Stimulated activated CD8-positive, alpha-beta memory T cell treated with anti-CD3 and anti-CD28 coated beads, Interleukin-7, amount 100 ng/mL, for 48 hours (primary cell): ENCODE results near the gene OR1A1.
"Not testable (repeated sequence)": the region's sequence is repeated elsewhere in the genome, so short reads cannot be mapped to it uniquely, and the experiment has no call there.

Source experiments
- DNase-seq, 2 donors: peaks; one replicate each; pipeline ENCODE4 v3.0.0-alpha.2; 2020; ENCODE audit warnings: low read depth in 1 of 2; ENCODE audit errors: extremely low read depth in 1 of 2

Gene OR1A1

GRCh38 chr17:3207367-3207766 is at the start of gene OR1A1:
OR1A1 (plus strand) TSS chr17:3207667; CDS start chr17:3215621, 7,954 bp downstream.
- no peak for DNase-seq

- DNase-seq, result no peak
These were observed 39.9 kb upstream of the OR1A1 start for GRCh38 chr17:3167574-3167973.

- no peak for DNase-seq
These were observed 17.5 kb upstream of the OR1A1 start for GRCh38 chr17:3189961-3190360.

GRCh38 chr17:3197219-3197618 is 10.2 kb upstream of the OR1A1 start, which contains the start of gene OR1A2:
OR1A2 (plus strand) TSS chr17:3197519; CDS start chr17:3197519, 0 bp downstream.
- no peak for DNase-seq

GRCh38 chr17:3208484-3208883 is 1.0 kb downstream of the OR1A1 start:
- no peak for DNase-seq

GRCh38 chr17:3213001-3213400 is 5.5 kb downstream of the OR1A1 start:
- DNase-seq, result no peak

GRCh38 chr17:3213587-3213986 is 6.1 kb downstream of the OR1A1 start:
- DNase-seq, result no peak

- DNase-seq, result not testable (repeated sequence)
These were observed 12.5 kb downstream of the OR1A1 start for GRCh38 chr17:3219978-3220377.

GRCh38 chr17:3221850-3222249 is 14.4 kb downstream of the OR1A1 start:
- DNase-seq, result no peak

- no peak for DNase-seq
These were observed 15.0 kb downstream of the OR1A1 start for GRCh38 chr17:3222505-3222904.

GRCh38 chr17:3224721-3225352 is 17.4 kb downstream of the OR1A1 start:
- DNase-seq, result not testable (repeated sequence)

- not testable (repeated sequence) for DNase-seq
These were observed 24.8 kb downstream of the OR1A1 start for GRCh38 chr17:3232300-3232699.

GRCh38 chr17:3238685-3239084 is 31.2 kb downstream of the OR1A1 start:
- DNase-seq, result not testable (repeated sequence)

- not testable (repeated sequence) for DNase-seq
These were observed 33.6 kb downstream of the OR1A1 start for GRCh38 chr17:3241044-3241443.

- not testable (repeated sequence) for DNase-seq
These were observed 37.4 kb downstream of the OR1A1 start for GRCh38 chr17:3244841-3245240.

- not testable (repeated sequence) for DNase-seq
These were observed 41.5 kb downstream of the OR1A1 start for GRCh38 chr17:3249013-3249412.

GRCh38 chr17:3256575-3256974 is 49.1 kb downstream of the OR1A1 start:
- DNase-seq, result no peak

- DNase-seq, result no peak
These were observed 52.7 kb downstream of the OR1A1 start for GRCh38 chr17:3260163-3260562.

- no peak for DNase-seq
These were observed 53.1 kb downstream of the OR1A1 start for GRCh38 chr17:3260600-3260999.
